OCI-LY3 (cell line): ENCODE measurements around the gene CNTROB.

Source experiments
- H2AFZ ChIP-seq: fragments of 200-600, 300-600 bp; shearing (Covaris generic); 2 replicates; pipeline ENCODE4 v1.6.0; 2014; ENCODE audit warnings: antibody characterized with exemption, low read depth, low read length
- H3K27ac ChIP-seq: fragments of 200-600, 300-600 bp; sonication (generic); 2 replicates; pipeline ENCODE4 v1.5.1; 2014; ENCODE audit warnings: mild to moderate bottlenecking, low read length, moderate library complexity, mixed read lengths
- H3K27me3 ChIP-seq: fragments of 200-600, 300-600 bp; sonication (generic); 2 replicates; pipeline ENCODE4 v1.6.1; 2014; ENCODE audit warnings: low read depth, low read length, mixed read lengths
- H3K36me3 ChIP-seq: fragments of 200-600, 300-600 bp; sonication (generic); replicated peaks from 2 replicates; pipeline ENCODE3; 2014; ENCODE audit warnings: low read depth, low read length, mixed read lengths
- H3K4me1 ChIP-seq: fragments of 300-600, 200-600 bp; sonication (generic); 2 replicates; pipeline ENCODE4 v1.6.1; 2014; ENCODE audit warnings: low read length, mixed read lengths
- H3K4me2 ChIP-seq: fragments of 200-600, 300-600 bp; sonication (generic); 2 replicates; pipeline ENCODE4 v1.6.1; 2014; ENCODE audit warnings: low read length, mixed read lengths
- H3K4me3 ChIP-seq: fragments of 300-600, 200-600 bp; sonication (generic); 2 replicates; pipeline ENCODE4 v1.5.1; 2014; ENCODE audit warnings: antibody characterized with exemption, mild to moderate bottlenecking, low read length, moderate library complexity
- H3K79me2 ChIP-seq: fragments of 300-600, 200-600 bp; shearing (Covaris generic); 2 replicates; pipeline ENCODE4 v1.6.1; 2014; ENCODE audit warnings: mild to moderate bottlenecking, low read length, mixed read lengths
- H3K9ac ChIP-seq: fragments of 300-600, 200-600 bp; shearing (Covaris generic); 2 replicates; pipeline ENCODE4 v1.6.0; 2014; ENCODE audit warnings: mild to moderate bottlenecking, low read length, moderate library complexity
- H3K9me3 ChIP-seq: fragments of 200-600, 300-600 bp; shearing (Covaris generic); 2 replicates; pipeline ENCODE4 v1.6.1; 2014; ENCODE audit warnings: low read length, mixed read lengths; ENCODE audit not compliant: insufficient read depth
- H4K20me1 ChIP-seq: fragments of 200-600, 300-600 bp; sonication (generic); 2 replicates; pipeline ENCODE4 v1.6.1; 2016; ENCODE audit warnings: low read length, mixed read lengths; ENCODE audit not compliant: insufficient read depth
- CTCF ChIP-seq: fragments of 200-600, 300-600 bp; sonication (generic); IDR thresholded peaks from 2 replicates; pipeline ENCODE4 v1.5.1; 2014; ENCODE audit warnings: antibody characterized with exemption, low read length, low read depth
- EZH2phosphoT487 ChIP-seq: fragments of 200-600 bp; shearing (Covaris generic); IDR thresholded peaks from 2 replicates; pipeline ENCODE4 v1.6.1; 2018; ENCODE audit warnings: antibody characterized with exemption, mixed run types, low read depth

Gene CNTROB

GRCh38 chr17:7940034-7940433 lies 8.0 kb downstream of the CNTROB start:
- Histone ChIP-seq H3K36me3 (peaks cover 28% of the 10 kb centered on the region), H3K9me3 (no peaks in the 10 kb centered on the region), H2AFZ (no peak overlapping the region), H4K20me1 (no peaks in the 10 kb centered on the region), H3K27ac (no peak overlapping the region), H3K4me3 (no peak overlapping the region), H3K9ac (no peak overlapping the region), H3K27me3 (no peaks in the 10 kb centered on the region), H3K79me2 (no peaks in the 10 kb centered on the region), H3K4me1 (peaks cover 7% of the 10 kb centered on the region; the same call in 1 of the 2 replicates), H3K4me2 (no peak overlapping the region)
- TF ChIP-seq CTCF (no peak), EZH2phosphoT487 (no peak)

GRCh38 chr17:7940743-7941142 lies 8.7 kb downstream of the CNTROB start:
- no peak overlapping the region for H3K27ac ChIP-seq
- H2AFZ ChIP-seq = no peak overlapping the region
- H3K4me1 ChIP-seq = peaks cover 7% of the 10 kb centered on the region; the same call in 1 of the 2 replicates
- H4K20me1 ChIP-seq = no peaks in the 10 kb centered on the region
- no peak overlapping the region for H3K4me2 ChIP-seq
- no peaks in the 10 kb centered on the region for H3K79me2 ChIP-seq
- H3K4me3 ChIP-seq = no peak overlapping the region
- H3K9me3 ChIP-seq = no peaks in the 10 kb centered on the region
- peaks cover 30% of the 10 kb centered on the region for H3K36me3 ChIP-seq
- TF ChIP-seq CTCF = no peak
- TF ChIP-seq EZH2phosphoT487 = no peak
- no peaks in the 10 kb centered on the region for H3K27me3 ChIP-seq
- H3K9ac ChIP-seq = no peak overlapping the region

GRCh38 chr17:7943291-7943690 lies 11.3 kb downstream of the CNTROB start:
- Histone ChIP-seq H3K4me1 (peaks cover 7% of the 10 kb centered on the region; the same call in 1 of the 2 replicates), H4K20me1 (no peaks in the 10 kb centered on the region), H3K4me2 (no peak overlapping the region), H3K79me2 (no peaks in the 10 kb centered on the region), H3K4me3 (no peak overlapping the region), H3K9me3 (no peaks in the 10 kb centered on the region), H3K27me3 (no peaks in the 10 kb centered on the region), H3K36me3 (peaks cover 32% of the 10 kb centered on the region), H3K9ac (no peak overlapping the region), H2AFZ (no peak overlapping the region), H3K27ac (no peak overlapping the region)
- no peak for TF ChIP-seq EZH2phosphoT487
- no peak for TF ChIP-seq CTCF

GRCh38 chr17:7944326-7944725 lies 12.3 kb downstream of the CNTROB start:
- H3K9me3 ChIP-seq = no peaks in the 10 kb centered on the region
- H3K4me3 ChIP-seq = no peak overlapping the region
- no peak overlapping the region for H3K9ac ChIP-seq
- H3K36me3 ChIP-seq = peaks cover 30% of the 10 kb centered on the region
- no peak for TF ChIP-seq EZH2phosphoT487
- no peak overlapping the region for H3K4me2 ChIP-seq
- no peaks in the 10 kb centered on the region for H3K27me3 ChIP-seq
- H4K20me1 ChIP-seq = no peaks in the 10 kb centered on the region
- no peak overlapping the region for H2AFZ ChIP-seq
- H3K79me2 ChIP-seq = no peaks in the 10 kb centered on the region
- H3K27ac ChIP-seq = no peak overlapping the region
- peaks cover 7% of the 10 kb centered on the region; the same call in 1 of the 2 replicates for H3K4me1 ChIP-seq

GRCh38 chr17:7945651-7946050 lies 13.6 kb downstream of the CNTROB start:
- no peak overlapping the region for H2AFZ ChIP-seq
- TF ChIP-seq CTCF (no peak), EZH2phosphoT487 (no peak)
- H3K4me2 ChIP-seq = no peak overlapping the region
- peaks cover 7% of the 10 kb centered on the region; the same call in 1 of the 2 replicates for H3K4me1 ChIP-seq
- H3K79me2 ChIP-seq = no peaks in the 10 kb centered on the region
- H3K27ac ChIP-seq = no peak overlapping the region
- peaks cover 31% of the 10 kb centered on the region for H3K36me3 ChIP-seq
- no peaks in the 10 kb centered on the region for H3K9me3 ChIP-seq
- no peaks in the 10 kb centered on the region for H3K27me3 ChIP-seq
- H3K9ac ChIP-seq = no peak overlapping the region
- no peak overlapping the region for H3K4me3 ChIP-seq
- no peaks in the 10 kb centered on the region for H4K20me1 ChIP-seq
